Heart left ventricle (tissue), 16 donors: ENCODE data around the gene CASP9. TPM values are rescaled to one million over a fixed set of nuclear protein-coding genes. Genes with fewer than 3 reads are reported as not detected.

Source experiments
- ATAC-seq, 4 donors: fragments of 200-7000 bp; cut with Tn5 transposase; one replicate each; pipeline ENCODE4 v1.9.1; 2020 to 2022; ENCODE audit warnings: moderate library complexity in 4 of 4, mild to moderate bottlenecking in 3 of 4, moderate number of reproducible peaks in 1 of 4
- DNase-seq, 5 donors: peaks; one replicate each; pipeline ENCODE4 v3.0.0-alpha.2; 2020
- H3K27ac ChIP-seq, 12 donors: fragments of 200-600 bp; sonication (generic) in 4 of 12; one replicate each; pipeline versions ENCODE4 v1.5.0 to v1.8.0; 2016 to 2022; ENCODE audit warnings: mild to moderate bottlenecking in 2 of 12
- H3K27me3 ChIP-seq, 9 donors: fragments of 200-600 bp; sonication (generic) in 2 of 9; one replicate each; pipeline versions ENCODE4 v1.5.1 to v1.8.0; 2016 to 2022; ENCODE audit warnings: mild to moderate bottlenecking in 3 of 9
- H3K36me3 ChIP-seq, 9 donors: fragments of 200-600 bp; sonication (generic) in 2 of 9; one replicate each; pipeline versions ENCODE4 v1.5.0 to v1.8.0; 2018 to 2022; ENCODE audit warnings: mild to moderate bottlenecking in 2 of 9
- H3K4me1 ChIP-seq, 12 donors: fragments of 200-600 bp; sonication (generic) in 4 of 12; one replicate each; pipeline versions ENCODE4 v1.5.0 to v1.8.0; 2016 to 2022; ENCODE audit warnings: mild to moderate bottlenecking in 3 of 12
- H3K4me3 ChIP-seq, 12 donors: fragments of 200-600 bp; sonication (generic) in 4 of 12; one replicate each; pipeline versions ENCODE4 v1.5.0 to v1.8.0; 2017 to 2022; ENCODE audit warnings: mild to moderate bottlenecking in 9 of 12, moderate library complexity in 4 of 12
- H3K9me3 ChIP-seq, 12 donors: fragments of 200-600 bp; sonication (generic) in 4 of 12; one replicate each; pipeline versions ENCODE4 v1.5.0 to v1.8.0; 2016 to 2022; ENCODE audit warnings: mild to moderate bottlenecking in 1 of 12
- POLR2A ChIP-seq, 2 donors: fragments of 450-650 bp; IDR thresholded peaks; one replicate each; pipeline ENCODE4 v1.6.1; 2017; ENCODE audit warnings: antibody characterized with exemption in 2 of 2, mild to moderate bottlenecking in 2 of 2, moderate library complexity in 2 of 2
- WGBS, 4 donors: extraction: QIAGEN DNeasy Blood & Tissue Kit in 2 of 4; methylation state at CpG; one replicate each; pipeline versions ENCODE4 v1.1.5 to v1.1.7; 2013 to 2018; 5-methylcytosine and 5-hydroxymethylcytosine counted together
- intact Hi-C, 10 donors: fragments of 100-400 bp; cut with DNase I; formaldehyde crosslinking; loops; one replicate each; pipeline versions ENCODE4 v1.11.1 to v1.14.2; 2022
- polyA plus RNA-seq, 2 donors: library from polyadenylated mRNA; stranded (reverse); fragments of 200-250 nt; gene quantifications; one replicate each; pipeline ENCODE4 v1.2.3, GENCODE V29; 2013
- total RNA-seq, 9 donors: library from RNA; depleted of rRNA in 2 of 9; stranded (reverse); fragments of >200 nt in 2 of 9; fragmentation: NEBNext Ultra II Directional in 3 of 9; extraction: Animal tissue kit (Norgen Biotek cat#: 25700) in 3 of 9; gene quantifications; one replicate each; pipeline versions ENCODE4 v1.1.0 to v1.2.4, GENCODE V29; 2016 to 2023
- TF ChIP-seq, protein P1 (sequence below), 12 donors: fragments of 200-600 bp; sonication (generic) in 4 of 12; IDR thresholded peaks; one replicate each; pipeline versions ENCODE4 v1.5.0 to v1.8.0; 2018 to 2022; ENCODE audit warnings: antibody characterized with exemption in 12 of 12, mild to moderate bottlenecking in 5 of 12
- donor health status: ischemic (EF 13 %, LVEDD 7.1; RV severe dilation, severe dysfunction).
- donor health status: healthy with polysubstance abuse.
- donor health status: DM: no; HTN: yes; CAD: no.
- donor health status: DM: no; HTN: no; CAD: no.
- donor health status: ischemic (EF 25% LVEDD 6.9; RV normal size, moderate dysfunction).
- donor health status: ischemic (EF 25% LVEDD 5.7; RV mildly dilated, moderate dysfunction).
- donor health status: healthy.
- donor health status: DM: yes; HTN: yes; CAD: no.
- donor health status: ischemic (EF 35%, LVEDD 5.7; RV mildly dilated, moderate dysfunction).
- donor health status: nonischemic (EF 11% LVEDD 7.7; RV severe dilation, severe dysfunction).
- donor health status: DM: yes; HTN: yes; CAD: no.
- donor health status: PGD.
- donor health status: ischemic (EF 29% LVEDD 5.4; RV normal size, mild dysfunction).
- donor health status: nonischemic (EF 23%, LVEDD 6.1; RV moderate dilation, normal function).

The CASP9 gene
- total and polyA plus RNA-seq, 11 donors, result 8.6 to 16.9 (median 11.8) TPM

- no peaks in the 10 kb centered on the region for H3K36me3 ChIP-seq
- no peak overlapping the region for H3K27ac ChIP-seq
- no peak overlapping the region for H3K4me3 ChIP-seq
- peaks cover 0 to 16% (median 0%) of the 10 kb centered on the region in 9 donors for H3K27me3 ChIP-seq
- DNase-seq, result no peak
- peak in 1 of 4 donors; percentile 32 for ATAC-seq
- no peaks in the 10 kb centered on the region for H3K4me1 ChIP-seq
- TF ChIP-seq POLR2A (IDR thresholded peaks at IDR 0.05), result no peak
- TF ChIP-seq, protein P1, sequence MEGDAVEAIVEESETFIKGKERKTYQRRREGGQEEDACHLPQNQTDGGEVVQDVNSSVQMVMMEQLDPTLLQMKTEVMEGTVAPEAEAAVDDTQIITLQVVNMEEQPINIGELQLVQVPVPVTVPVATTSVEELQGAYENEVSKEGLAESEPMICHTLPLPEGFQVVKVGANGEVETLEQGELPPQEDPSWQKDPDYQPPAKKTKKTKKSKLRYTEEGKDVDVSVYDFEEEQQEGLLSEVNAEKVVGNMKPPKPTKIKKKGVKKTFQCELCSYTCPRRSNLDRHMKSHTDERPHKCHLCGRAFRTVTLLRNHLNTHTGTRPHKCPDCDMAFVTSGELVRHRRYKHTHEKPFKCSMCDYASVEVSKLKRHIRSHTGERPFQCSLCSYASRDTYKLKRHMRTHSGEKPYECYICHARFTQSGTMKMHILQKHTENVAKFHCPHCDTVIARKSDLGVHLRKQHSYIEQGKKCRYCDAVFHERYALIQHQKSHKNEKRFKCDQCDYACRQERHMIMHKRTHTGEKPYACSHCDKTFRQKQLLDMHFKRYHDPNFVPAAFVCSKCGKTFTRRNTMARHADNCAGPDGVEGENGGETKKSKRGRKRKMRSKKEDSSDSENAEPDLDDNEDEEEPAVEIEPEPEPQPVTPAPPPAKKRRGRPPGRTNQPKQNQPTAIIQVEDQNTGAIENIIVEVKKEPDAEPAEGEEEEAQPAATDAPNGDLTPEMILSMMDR (IDR thresholded peaks at IDR 0.05), result no peak
- no peaks in the 10 kb centered on the region for H3K9me3 ChIP-seq
- WGBS, 4 donors, result 46 to 66% (median 60%) methylated on average over 15 to 17 of the region's 17 CpGs
- intact Hi-C loops, result no loop called here
Observed at GRCh38 chr1:15444468-15445389, 79.3 kb downstream of the CASP9 start.

DNA sequence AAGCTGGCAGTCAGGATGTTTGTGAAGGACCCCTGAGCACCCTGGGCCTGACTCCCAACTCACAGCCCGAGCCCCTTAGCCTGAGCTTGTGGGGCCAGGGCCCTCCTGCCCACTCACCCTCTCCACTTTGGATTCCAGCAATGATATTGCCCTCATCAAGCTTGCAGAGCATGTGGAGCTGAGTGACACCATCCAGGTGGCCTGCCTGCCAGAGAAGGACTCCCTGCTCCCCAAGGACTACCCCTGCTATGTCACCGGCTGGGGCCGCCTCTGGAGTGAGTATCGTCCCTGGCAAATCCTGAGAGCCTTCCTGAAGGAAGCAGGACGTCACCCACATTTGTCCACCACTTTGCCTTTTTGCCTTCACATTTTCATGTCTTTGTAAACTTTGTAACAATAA lies 80.7 kb downstream of the CASP9 start:
- no peak for ATAC-seq
- intact Hi-C loops, result no loop called here
- H3K27ac ChIP-seq, result no peak overlapping the region

GRCh38 chr1:15442759-15443158 lies 81.3 kb downstream of the CASP9 start:
- Histone ChIP-seq H3K9me3 (no peaks in the 10 kb centered on the region), H3K27me3 (peaks cover 0 to 16% (median 0%) of the 10 kb centered on the region in 9 donors), H3K27ac (no peak overlapping the region), H3K4me3 (no peak overlapping the region), H3K36me3 (no peaks in the 10 kb centered on the region), H3K4me1 (no peaks in the 10 kb centered on the region)
- intact Hi-C loops, result no loop called here
- TF ChIP-seq, protein P1 (IDR thresholded peaks at IDR 0.05), result no peak
- no peak for TF ChIP-seq POLR2A (IDR thresholded peaks at IDR 0.05)
- 80 to 86% (median 85%) methylated on average over 5 of the region's 5 CpGs for WGBS, 4 donors
- DNase-seq, result no peak
- no peak for ATAC-seq

More for the DNA sequence above, 80.7 kb downstream of the CASP9 start:
- TF ChIP-seq POLR2A (IDR thresholded peaks at IDR 0.05), result no peak
- WGBS, 4 donors, result 72 to 76% (median 76%) methylated on average over 5 of the region's 5 CpGs
- H3K4me1 ChIP-seq, result no peaks in the 10 kb centered on the region
- H3K4me3 ChIP-seq, result no peak overlapping the region
- DNase-seq, result peak in 1 of 5 donors; percentile 28
- peaks cover 0 to 16% (median 0%) of the 10 kb centered on the region in 9 donors for H3K27me3 ChIP-seq
- no peaks in the 10 kb centered on the region for H3K9me3 ChIP-seq
- H3K36me3 ChIP-seq, result no peaks in the 10 kb centered on the region

GRCh38 chr1:15442119-15442518 lies 81.9 kb downstream of the CASP9 start:
- TF ChIP-seq POLR2A (IDR thresholded peaks at IDR 0.05), result no peak
- TF ChIP-seq, protein P1 (IDR thresholded peaks at IDR 0.05), result no peak
- intact Hi-C loops, result no loop called here

More at GRCh38 chr1:15442119-15442518, 81.9 kb downstream of the CASP9 start:
- Histone ChIP-seq H3K4me3 (no peak overlapping the region), H3K4me1 (no peaks in the 10 kb centered on the region), H3K27me3 (peaks cover 0 to 10% (median 0%) of the 10 kb centered on the region in 9 donors), H3K27ac (no peak overlapping the region), H3K36me3 (no peaks in the 10 kb centered on the region), H3K9me3 (no peaks in the 10 kb centered on the region)
- ATAC-seq, result no peak
- no peak for DNase-seq
- 90 to 94% (median 92%) methylated on average over 8 of the region's 8 CpGs for WGBS, 4 donors

Other genes starting within 250 kb of the CASP9 start
- 10 to 100 TPM; 11.2 to 52.2 (median 15.8) TPM for gene EFHD2, start 114.3 kb downstream of the CASP9 start, total RNA-seq
- gene EFHD2, start 114.3 kb downstream of the CASP9 start, polyA plus RNA-seq, result 10 to 100 TPM; 13.9 to 20.3 TPM
- 1 to 10 TPM in 3 of 9 donors, under 1 TPM in 1, not detected in 5; 0.96 to 1.8 (median 1.5) TPM for gene CTRC, start 85.8 kb downstream of the CASP9 start, total RNA-seq
- gene CTRC, start 85.8 kb downstream of the CASP9 start, polyA plus RNA-seq, result not detected
- gene CELA2A, start 67.5 kb downstream of the CASP9 start, total RNA-seq, result 1 to 10 TPM in 1 of 9 donors, under 1 TPM in 4, not detected in 4; 0.76 to 1.0 (median 0.84) TPM
- gene CELA2A, start 67.5 kb downstream of the CASP9 start, polyA plus RNA-seq, result not detected
- not detected for gene CELA2B, start 48.1 kb downstream of the CASP9 start, total RNA-seq
- not detected for gene CELA2B, start 48.1 kb downstream of the CASP9 start, polyA plus RNA-seq
- gene DNAJC16, start 2.6 kb upstream of the CASP9 start, total RNA-seq, result 10 to 100 TPM; 11.9 to 22.8 (median 19.1) TPM
- 10 to 100 TPM in 1 of 2 donors, 1 to 10 TPM in 1; 4.2 to 10.3 TPM for gene DNAJC16, start 2.6 kb upstream of the CASP9 start, polyA plus RNA-seq
- under 1 TPM in 3 of 9 donors, not detected in 6; 0.22 to 0.53 (median 0.23) TPM for gene AGMAT, start 60.8 kb upstream of the CASP9 start, total RNA-seq
- under 1 TPM; 0.08 to 0.12 TPM for gene AGMAT, start 60.8 kb upstream of the CASP9 start, polyA plus RNA-seq
- gene DDI2, start 93.2 kb upstream of the CASP9 start, total RNA-seq, result 10 to 100 TPM; 15.0 to 33.5 (median 24.5) TPM
- gene DDI2, start 93.2 kb upstream of the CASP9 start, polyA plus RNA-seq, result 1 to 10 TPM; 6.2 to 9.4 TPM
- gene PLEKHM2, start 160.1 kb upstream of the CASP9 start, total RNA-seq, result 100 to 1,000 TPM in 2 of 9 donors, 10 to 100 TPM in 7; 69.9 to 150 (median 84.4) TPM
- gene PLEKHM2, start 160.1 kb upstream of the CASP9 start, polyA plus RNA-seq, result 100 to 1,000 TPM in 1 of 2 donors, 10 to 100 TPM in 1; 83.1 to 104 TPM
- 10 to 100 TPM in 6 of 9 donors, 1 to 10 TPM in 3; 4.8 to 71.2 (median 17.8) TPM for gene SLC25A34, start 212.0 kb upstream of the CASP9 start, total RNA-seq
- 10 to 100 TPM in 1 of 2 donors, 1 to 10 TPM in 1; 1.6 to 25.9 TPM for gene SLC25A34, start 212.0 kb upstream of the CASP9 start, polyA plus RNA-seq
- gene TMEM82, start 218.3 kb upstream of the CASP9 start, total RNA-seq, result not detected
- gene TMEM82, start 218.3 kb upstream of the CASP9 start, polyA plus RNA-seq, result not detected
- gene FBLIM1, start 234.6 kb upstream of the CASP9 start, total RNA-seq, result 100 to 1,000 TPM in 1 of 9 donors, 10 to 100 TPM in 8; 49.3 to 103 (median 73.8) TPM
- gene FBLIM1, start 234.6 kb upstream of the CASP9 start, polyA plus RNA-seq, result 10 to 100 TPM; 31.6 to 58.4 TPM